IMR-90 (cell line): Measurements from ENCODE around the gene VIT. TPM values are rescaled to one million over a fixed set of nuclear protein-coding genes. Genes with fewer than 3 reads are reported as not detected.

Experiments
- ATAC-seq: fragments of 200-7000 bp; cut with Tn5 transposase; 2 replicates; pipeline ENCODE4 v1.9.1; 2020; ENCODE audit warnings: low read depth, mild to moderate bottlenecking, moderate library complexity
- BruUV-seq: library from RNA; stranded (reverse); fragments of 400-500 nt; replicated peaks from 2 replicates; lab custom pipeline; 2021; lab: Mats Ljungman, UMichigan
- CTCF ChIA-PET: fragments of 300-600 bp; formaldehyde crosslinking; extraction: SDS; loops from one replicate; lab custom pipeline; 2021; ENCODE audit warnings: antibody characterized with exemption; lab: Yijun Ruan, JAX
- POLR2A ChIA-PET: fragments of 300-600 bp; sonication (Branson Sonifier 250); formaldehyde crosslinking; loops from one replicate; lab custom pipeline; 2022; ENCODE audit warnings: antibody characterized with exemption; ENCODE audit not compliant: unreplicated experiment; lab: Charles Lee
- DNase-seq: peaks from one replicate; pipeline ENCODE4 v3.0.0; 2013
- H2AFZ ChIP-seq: replicated peaks from 2 replicates; pipeline ENCODE3; 2013; ENCODE audit warnings: low read length, mild to moderate bottlenecking; ENCODE audit not compliant: poor library complexity
- H2AK5ac ChIP-seq: 2 replicates; pipeline ENCODE4 v1.6.1; 2013; ENCODE audit warnings: low read depth, low read length, inconsistent platforms
- H2AK9ac ChIP-seq: replicated peaks from 2 replicates; pipeline ENCODE3; 2013; ENCODE audit warnings: mild to moderate bottlenecking, low read depth, low read length, moderate library complexity; ENCODE audit not compliant: poor library complexity
- H2BK120ac ChIP-seq: 2 replicates; pipeline ENCODE4 v1.6.1; 2013; ENCODE audit warnings: low read depth, low read length, inconsistent platforms
- H2BK15ac ChIP-seq: 3 replicates; pipeline ENCODE4 v1.6.1; 2013; ENCODE audit warnings: low read depth, low read length, inconsistent platforms
- H2BK20ac ChIP-seq: 2 replicates; pipeline ENCODE4 v1.6.1; 2013; ENCODE audit warnings: low read depth, mild to moderate bottlenecking, inconsistent platforms, low read length, moderate library complexity
- H2BK5ac ChIP-seq: 2 replicates; pipeline ENCODE4 v1.6.1; 2013; ENCODE audit warnings: mild to moderate bottlenecking, low read depth, low read length, inconsistent platforms; ENCODE audit not compliant: poor library complexity, severe bottlenecking
- H3K14ac ChIP-seq: replicated peaks from 2 replicates; pipeline ENCODE4 v1.6.1; 2013; ENCODE audit warnings: low read depth, low read length, inconsistent platforms
- H3K18ac ChIP-seq: 2 replicates; pipeline ENCODE4 v1.6.1; 2013; ENCODE audit warnings: low read depth, low read length, control low read depth
- H3K23ac ChIP-seq: 2 replicates; pipeline ENCODE4 v1.6.1; 2013; ENCODE audit warnings: low read depth, low read length, inconsistent platforms
- H3K27ac ChIP-seq: 2 replicates; pipeline ENCODE4 v1.5.1; 2013; ENCODE audit warnings: mild to moderate bottlenecking, control low read depth, low read length; ENCODE audit not compliant: insufficient read depth
- H3K27me3 ChIP-seq: 2 replicates; pipeline ENCODE4 v1.6.1; 2013; ENCODE audit warnings: low read length; ENCODE audit not compliant: control insufficient read depth, insufficient read depth
- H3K36me3 ChIP-seq: 2 replicates; pipeline ENCODE4 v1.6.1; 2013; ENCODE audit warnings: low read length, mixed read lengths; ENCODE audit not compliant: control insufficient read depth, insufficient read depth
- H3K4ac ChIP-seq: 2 replicates; pipeline ENCODE4 v1.6.1; 2013; ENCODE audit warnings: low read depth, low read length, inconsistent platforms
- H3K4me1 ChIP-seq: 2 replicates; pipeline ENCODE4 v1.6.1; 2013; ENCODE audit warnings: low read length, mixed read lengths; ENCODE audit not compliant: control insufficient read depth, insufficient read depth
- H3K4me2 ChIP-seq: 2 replicates; pipeline ENCODE4 v1.6.1; 2013; ENCODE audit warnings: low read depth, mild to moderate bottlenecking, control low read depth, low read length, moderate library complexity
- H3K4me3 ChIP-seq: 2 replicates; pipeline ENCODE4 v1.5.1; 2013; ENCODE audit warnings: low read depth, mild to moderate bottlenecking, control low read depth, low read length, moderate library complexity; ENCODE audit not compliant: insufficient read depth
- H3K56ac ChIP-seq: 2 replicates; pipeline ENCODE4 v1.6.1; 2013; ENCODE audit warnings: low read length, inconsistent platforms; ENCODE audit not compliant: insufficient read depth; ENCODE audit errors: extremely low read depth
- H3K79me1 ChIP-seq, 2 experiments: 2 replicates each; pipeline ENCODE4 v1.6.1; 2013; ENCODE audit warnings: low read length in 2 of 2, inconsistent platforms in 1 of 2, low read depth in 1 of 2
- H3K9ac ChIP-seq: 2 replicates; pipeline ENCODE4 v1.6.1; 2013; ENCODE audit warnings: low read depth, low read length, control low read depth
- H3K9me1 ChIP-seq: 2 replicates; pipeline ENCODE4 v1.6.1; 2013; ENCODE audit warnings: low read length, inconsistent platforms; ENCODE audit not compliant: insufficient read depth
- H3K9me3 ChIP-seq: 2 replicates; pipeline ENCODE4 v1.6.1; 2013; ENCODE audit warnings: low read length; ENCODE audit not compliant: control insufficient read depth, insufficient read depth
- H4K20me1 ChIP-seq: 2 replicates; pipeline ENCODE4 v1.6.1; 2013; ENCODE audit warnings: low read length, inconsistent platforms; ENCODE audit not compliant: insufficient read depth
- H4K5ac ChIP-seq: 2 replicates; pipeline ENCODE4 v1.6.1; 2013; ENCODE audit warnings: mild to moderate bottlenecking, low read depth, low read length, control low read depth
- H4K8ac ChIP-seq, 2 experiments: 2 replicates each; pipeline ENCODE4 v1.6.1; 2013; ENCODE audit warnings: low read depth in 2 of 2, low read length in 2 of 2, control low read depth in 1 of 2, inconsistent platforms in 1 of 2
- H4K91ac ChIP-seq: 2 replicates; pipeline ENCODE4 v1.6.1; 2013; ENCODE audit warnings: low read depth, low read length, inconsistent platforms; ENCODE audit not compliant: insufficient read depth
- BHLHE40 ChIP-seq: fragments of 150-350 bp; IDR thresholded peaks from 2 replicates; pipeline ENCODE4 v1.6.1; 2016; ENCODE audit warnings: mild to moderate bottlenecking, low read depth, low read length
- CEBPB ChIP-seq: IDR thresholded peaks from 2 replicates; pipeline ENCODE4 v1.6.1; 2012; ENCODE audit warnings: low read depth, low read length, improper control_type of control experiment
- MAFK ChIP-seq: IDR thresholded peaks from 2 replicates; pipeline ENCODE4 v1.6.1; 2012; ENCODE audit warnings: low read depth, low read length, improper control_type of control experiment
- MXI1 ChIP-seq: IDR thresholded peaks from 2 replicates; pipeline ENCODE4 v1.6.1; 2012; ENCODE audit warnings: low read depth, mild to moderate bottlenecking, low read length, moderate library complexity, borderline replicate concordance
- POLR2A ChIP-seq: IDR thresholded peaks from 2 replicates; pipeline ENCODE4 v1.6.1; 2012; ENCODE audit warnings: mild to moderate bottlenecking, low read depth, low read length
- SMC3 ChIP-seq: fragments of 150-350 bp; IDR thresholded peaks from 2 replicates; pipeline ENCODE4 v1.6.1; 2016; ENCODE audit warnings: low read depth, mild to moderate bottlenecking, antibody characterized with exemption, low read length, moderate library complexity
- WGBS, 2 experiments: methylation state at CpG; one replicate each; pipeline versions ENCODE4 v1.1.5 to v1.1.7; 2013; ENCODE audit warnings: missing lambda C conversion rate in 2 of 2; ENCODE audit not compliant: insufficient read length in 1 of 2; ENCODE audit errors: extremely low coverage in 2 of 2; 5-methylcytosine and 5-hydroxymethylcytosine counted together
- dilution Hi-C: fragments of 300-500 bp; cut with HindIII; formaldehyde crosslinking; loops from one replicate; pipeline ENCODE4 v1.14.3; 2018; ENCODE audit warnings: low sequenced_read_pairs; ENCODE audit not compliant: unreplicated experiment
- in situ Hi-C: fragments of 300-500 bp; cut with MboI; formaldehyde crosslinking; loops from 3 replicates; pipeline ENCODE4 v1.14.3; 2019; ENCODE audit warnings: low sequenced_read_pairs, inconsistent platforms, mixed read lengths
- intact Hi-C: fragments of 100-400 bp; cut with micrococcal nuclease; formaldehyde crosslinking; loops from 2 replicates; pipeline ENCODE4 v1.10.0; 2022
- polyA plus RNA-seq, 3 experiments: library from polyadenylated mRNA; depleted of rRNA; stranded (reverse); fragments of >200 nt; gene quantifications; 2 replicates each; pipeline ENCODE4 v1.2.3, GENCODE V29; 2012; ENCODE audit warnings: low replicate concordance in 1 of 3
- total RNA-seq: library from RNA; depleted of rRNA; stranded (reverse); fragments of >200 nt; gene quantifications from 2 replicates; pipeline ENCODE4 v1.2.3, GENCODE V29; 2012
- TF ChIP-seq, protein P1 (sequence below): fragments of 150-350 bp; IDR thresholded peaks from 2 replicates; pipeline ENCODE4 v1.6.1; 2017; ENCODE audit warnings: mild to moderate bottlenecking, antibody characterized with exemption, low read length, low read depth
- TF ChIP-seq, protein P2 (sequence below): fragments of 150-350 bp; IDR thresholded peaks from 2 replicates; pipeline ENCODE4 v1.6.1; 2016; ENCODE audit warnings: low read depth, mild to moderate bottlenecking, low read length, moderate library complexity, borderline replicate concordance

VIT gene
- total and polyA plus RNA-seq, 2 of the 4 experiments (the other 2 are of a cell fraction): under 0.01 TPM; not detected in 1

DNA sequence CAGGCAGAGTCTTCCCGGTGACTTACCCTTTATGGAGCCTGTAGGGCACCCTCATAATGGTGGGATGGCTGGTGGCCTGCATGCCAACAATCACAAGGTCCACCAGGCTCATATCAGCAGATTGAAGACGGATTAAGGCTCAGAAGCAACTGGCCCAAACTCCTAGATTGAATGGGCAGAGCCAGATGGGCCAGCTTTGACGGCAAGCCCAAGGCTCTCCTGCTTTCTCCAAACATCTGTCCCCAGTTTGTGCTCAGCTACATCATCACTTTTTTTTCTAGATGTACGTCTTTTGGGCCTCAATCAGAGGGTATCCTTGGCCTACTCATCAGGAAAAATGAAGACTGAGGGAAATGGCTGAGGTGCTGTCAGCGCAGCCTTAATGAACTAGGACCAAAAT lies 114.6 kb downstream of the VIT start:
- Histone ChIP-seq H3K36me3 (no peaks in the 10 kb centered on the region), H3K9me3 (no peaks in the 10 kb centered on the region), H4K91ac (no peak overlapping the region), H3K4ac (no peak overlapping the region), H2AFZ (no peak overlapping the region), H2AK9ac (no peak overlapping the region), H3K9me1 (no peaks in the 10 kb centered on the region), H3K14ac (no peak overlapping the region), H3K56ac (no peak overlapping the region), H4K5ac (no peak overlapping the region), H3K27me3 (no peaks in the 10 kb centered on the region; the same call in 1 of the 2 replicates), H3K27ac (no peak overlapping the region), H2BK20ac (no peak overlapping the region), H3K4me2 (no peak overlapping the region), H3K9ac (no peak overlapping the region), H3K18ac (no peak overlapping the region), H2AK5ac (no peak overlapping the region), H2BK5ac (no peak overlapping the region), H4K8ac (no peak overlapping the region), H2BK120ac (no peak overlapping the region), H4K20me1 (no peaks in the 10 kb centered on the region), H3K4me1 (no peaks in the 10 kb centered on the region), H3K4me3 (no peak overlapping the region), H2BK15ac (no peak overlapping the region), H3K79me1 (no peaks in the 10 kb centered on the region), H3K23ac (no peak overlapping the region)
- no peak for ATAC-seq
- TF ChIP-seq POLR2A (no peak), SMC3 (no peak), MXI1 (no peak), MAFK (no peak), CEBPB (no peak), BHLHE40 (no peak)
- TF ChIP-seq, protein P1, sequence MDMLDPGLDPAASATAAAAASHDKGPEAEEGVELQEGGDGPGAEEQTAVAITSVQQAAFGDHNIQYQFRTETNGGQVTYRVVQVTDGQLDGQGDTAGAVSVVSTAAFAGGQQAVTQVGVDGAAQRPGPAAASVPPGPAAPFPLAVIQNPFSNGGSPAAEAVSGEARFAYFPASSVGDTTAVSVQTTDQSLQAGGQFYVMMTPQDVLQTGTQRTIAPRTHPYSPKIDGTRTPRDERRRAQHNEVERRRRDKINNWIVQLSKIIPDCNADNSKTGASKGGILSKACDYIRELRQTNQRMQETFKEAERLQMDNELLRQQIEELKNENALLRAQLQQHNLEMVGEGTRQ: no peak
- TF ChIP-seq, protein P2, sequence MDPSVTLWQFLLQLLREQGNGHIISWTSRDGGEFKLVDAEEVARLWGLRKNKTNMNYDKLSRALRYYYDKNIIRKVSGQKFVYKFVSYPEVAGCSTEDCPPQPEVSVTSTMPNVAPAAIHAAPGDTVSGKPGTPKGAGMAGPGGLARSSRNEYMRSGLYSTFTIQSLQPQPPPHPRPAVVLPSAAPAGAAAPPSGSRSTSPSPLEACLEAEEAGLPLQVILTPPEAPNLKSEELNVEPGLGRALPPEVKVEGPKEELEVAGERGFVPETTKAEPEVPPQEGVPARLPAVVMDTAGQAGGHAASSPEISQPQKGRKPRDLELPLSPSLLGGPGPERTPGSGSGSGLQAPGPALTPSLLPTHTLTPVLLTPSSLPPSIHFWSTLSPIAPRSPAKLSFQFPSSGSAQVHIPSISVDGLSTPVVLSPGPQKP: no peak
- intact Hi-C loops (no loop called here), dilution Hi-C loops (no loop called here), in situ Hi-C loops (no loop called here)
- no TSS peak for BruUV-seq
- ChIA-PET POLR2A (no interaction called here), CTCF (interaction anchor here (0.6 to 0.7 kb wide), 3 partner anchors 26 to 85 kb away, joined by 3 to 7 read pairs (median 3); no protein-coding TSS in a partner anchor)
- 57% methylated on average over 1 of the region's 5 CpGs; no CpG with 5 or more reads in 1 of the 2 experiments for WGBS, 2 experiments
- no peak for DNase-seq
